ENCODE data around the gene SPATA33.

The SPATA33 gene

DNA sequence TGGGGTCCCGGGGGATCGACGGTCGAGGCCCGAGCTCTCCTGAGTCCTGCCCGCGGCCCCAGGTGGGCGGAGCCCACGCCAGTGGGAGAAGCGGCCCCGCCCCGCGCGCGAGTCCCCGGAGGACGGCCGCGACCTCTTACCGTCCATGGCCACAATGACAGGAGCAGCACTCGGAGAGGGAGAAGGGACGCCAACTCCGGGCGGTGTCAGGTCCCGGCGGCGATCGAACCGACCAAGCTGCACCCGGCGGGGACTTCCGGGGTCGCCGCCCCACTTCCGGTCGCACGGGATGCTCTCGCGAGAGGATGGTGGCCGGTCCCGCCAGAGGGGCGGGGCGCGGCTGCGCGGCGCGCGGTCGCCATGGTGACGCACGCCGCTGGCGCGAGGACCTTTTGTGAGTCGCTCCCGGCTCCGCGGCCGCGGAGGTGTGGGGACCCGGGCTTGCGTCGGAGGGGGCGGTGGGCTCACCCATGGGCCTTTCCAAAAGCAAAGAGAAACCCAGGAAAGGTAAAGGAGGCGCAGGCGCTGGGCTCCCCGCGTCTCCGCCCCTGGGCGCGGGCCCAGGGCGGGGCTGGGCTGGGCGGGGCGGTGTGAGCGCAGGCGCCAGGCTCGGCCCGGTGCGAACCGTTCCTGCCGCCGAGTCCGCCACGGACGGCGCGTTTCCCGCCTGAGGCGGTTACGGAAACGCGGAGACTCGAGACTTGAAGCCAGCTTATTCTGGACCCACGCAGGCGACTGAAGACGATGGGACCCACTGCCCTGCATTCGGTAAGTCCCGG lies at the start of gene SPATA33, which contains the start of gene CHMP1A:
SPATA33 (plus strand) TSS at position 395 of the 779 bp plus-strand sequence; CDS start at position 471, 76 bp downstream.
CHMP1A (minus strand) TSS at position 267 of the 779 bp plus-strand sequence; CDS start at position 147, 120 bp downstream.
- DNase-seq (ENCODE audit: low read depth) = peak; percentile 85

DNA sequence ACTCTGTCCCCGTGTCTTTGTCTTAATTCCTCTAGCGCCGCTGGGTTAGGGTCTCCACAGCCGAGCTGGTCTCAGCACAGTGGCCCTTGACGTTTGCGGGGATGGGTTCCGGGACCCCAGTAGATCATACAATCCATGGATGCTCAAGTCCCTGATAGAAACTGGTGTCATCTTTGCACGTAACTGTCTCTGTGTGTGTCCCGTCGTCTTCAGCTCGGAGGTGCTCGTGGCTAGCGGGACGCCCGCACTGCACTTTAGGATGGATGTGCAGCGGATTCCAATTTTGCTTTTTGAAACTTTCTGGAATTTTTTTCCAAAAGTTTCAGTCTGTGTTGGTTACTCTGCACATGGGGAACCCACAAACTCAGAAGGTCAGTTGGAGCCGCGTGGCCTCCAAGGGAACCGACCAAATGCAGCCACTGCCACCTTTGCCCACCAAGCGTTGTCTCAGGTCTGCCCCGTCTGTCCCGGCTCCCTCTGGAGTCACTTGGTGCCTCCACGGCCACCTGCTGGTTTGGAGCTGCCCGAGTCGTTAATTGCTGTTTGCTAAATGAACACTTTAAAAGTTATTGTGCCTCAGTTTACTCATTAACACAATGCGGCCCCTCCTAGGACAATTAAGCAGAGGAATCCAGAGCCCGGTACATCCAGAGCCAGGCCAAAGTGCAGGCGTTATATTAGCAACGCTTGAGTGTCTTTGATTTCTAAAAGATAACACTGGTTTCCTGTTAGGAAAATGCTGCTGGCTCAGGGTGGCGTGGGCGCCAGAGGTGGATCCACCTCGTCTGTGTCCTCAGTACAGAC lies 49.5 kb upstream of the SPATA33 start:
- DNase-seq (ENCODE audit: low read depth) = no peak

DNA sequence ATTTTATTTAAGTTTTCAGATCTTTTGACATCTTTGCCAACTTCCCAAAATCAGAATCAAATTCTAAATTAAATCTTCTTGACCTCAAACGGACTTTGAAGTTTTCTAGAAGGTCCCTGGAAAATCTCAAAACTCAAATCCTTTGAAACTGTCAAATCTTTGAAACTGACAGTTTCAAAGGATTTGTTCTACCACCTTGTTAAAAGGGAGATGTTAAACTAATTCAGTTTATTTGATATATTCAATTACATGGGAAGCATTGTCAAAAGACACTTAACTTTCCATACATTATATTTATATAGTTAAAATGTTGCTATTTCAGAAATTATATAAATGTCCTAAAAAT lies 47.6 kb upstream of the SPATA33 start:
- DNase-seq (ENCODE audit: low read depth) = no peak

DNA sequence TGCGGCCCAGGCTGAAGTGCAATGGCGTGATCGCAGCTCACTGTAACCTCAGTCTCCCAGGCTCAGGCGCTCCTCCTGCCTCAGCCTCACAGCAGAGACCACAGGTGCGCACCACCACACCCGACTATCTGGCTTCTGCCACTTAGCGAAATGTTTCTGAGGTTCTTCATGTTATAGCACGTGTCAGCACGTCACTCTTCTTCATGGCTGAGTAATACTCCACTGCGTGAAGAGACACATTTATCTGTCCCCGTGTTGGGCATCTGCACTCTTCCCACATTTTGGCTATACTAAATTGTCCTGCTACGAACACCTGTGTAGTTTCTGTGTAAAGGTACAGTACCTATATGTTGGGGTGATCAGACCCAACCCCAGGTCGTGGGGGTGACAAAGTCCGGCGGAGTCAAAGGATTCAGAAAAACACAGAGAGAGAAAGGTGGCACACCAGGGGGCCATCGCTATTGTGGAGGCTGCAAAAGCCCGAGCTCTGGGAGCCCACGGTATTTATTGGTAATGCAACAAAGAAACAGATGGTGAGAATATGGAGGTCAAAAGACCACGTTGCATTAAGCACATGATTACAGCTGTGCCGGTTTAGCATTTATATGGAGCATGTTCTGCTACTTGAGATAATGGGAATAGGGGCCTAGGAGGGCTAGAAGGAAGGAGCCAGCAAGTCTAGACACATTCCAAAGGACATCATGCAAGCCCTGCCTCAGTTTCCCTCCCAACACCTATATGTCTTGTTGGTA lies 45.0 kb upstream of the SPATA33 start:
- DNase-seq (ENCODE audit: low read depth) = no peak

DNA sequence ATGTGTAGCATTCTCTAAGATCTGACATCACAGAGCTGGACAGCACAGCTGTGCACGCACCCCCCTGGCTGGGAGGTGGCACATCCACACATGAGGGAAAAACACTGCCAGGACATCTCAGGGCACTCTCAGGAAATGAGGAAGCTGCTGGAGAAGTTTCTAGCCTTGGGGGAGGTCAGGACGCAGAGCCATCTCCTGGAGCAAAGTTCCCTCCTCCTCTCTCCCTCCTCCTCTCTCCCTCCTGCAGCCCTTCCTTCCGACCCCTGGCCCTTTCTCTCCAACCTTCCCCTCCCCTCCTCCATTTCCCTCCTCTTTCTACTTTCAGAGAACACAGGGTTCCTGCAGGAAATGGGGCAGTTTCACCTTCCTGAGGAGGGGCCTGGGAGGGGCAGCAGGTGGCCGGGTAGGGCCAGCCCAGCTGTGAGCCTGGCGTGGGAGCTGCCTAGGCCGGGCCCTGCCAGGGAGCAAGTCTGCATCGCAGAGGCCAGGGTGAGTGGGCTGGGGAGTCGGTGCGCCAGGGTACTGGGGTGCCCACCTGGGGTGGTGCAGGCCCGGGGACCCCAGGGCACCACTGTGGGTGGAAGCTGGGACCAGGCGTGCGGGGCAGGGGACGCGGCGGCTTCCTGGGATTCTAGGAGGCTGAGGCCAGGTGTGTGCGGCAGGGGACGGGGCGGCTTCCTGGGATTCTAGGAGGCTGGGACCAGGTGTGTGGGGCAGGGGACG lies 44.2 kb upstream of the SPATA33 start, which contains the start of gene DPEP1:
DPEP1 (plus strand) TSS at position 412 of the 723 bp plus-strand sequence. CDS start 16,769 bp downstream, outside the sequence.
- no peak for DNase-seq (ENCODE audit: low read depth)

DNA sequence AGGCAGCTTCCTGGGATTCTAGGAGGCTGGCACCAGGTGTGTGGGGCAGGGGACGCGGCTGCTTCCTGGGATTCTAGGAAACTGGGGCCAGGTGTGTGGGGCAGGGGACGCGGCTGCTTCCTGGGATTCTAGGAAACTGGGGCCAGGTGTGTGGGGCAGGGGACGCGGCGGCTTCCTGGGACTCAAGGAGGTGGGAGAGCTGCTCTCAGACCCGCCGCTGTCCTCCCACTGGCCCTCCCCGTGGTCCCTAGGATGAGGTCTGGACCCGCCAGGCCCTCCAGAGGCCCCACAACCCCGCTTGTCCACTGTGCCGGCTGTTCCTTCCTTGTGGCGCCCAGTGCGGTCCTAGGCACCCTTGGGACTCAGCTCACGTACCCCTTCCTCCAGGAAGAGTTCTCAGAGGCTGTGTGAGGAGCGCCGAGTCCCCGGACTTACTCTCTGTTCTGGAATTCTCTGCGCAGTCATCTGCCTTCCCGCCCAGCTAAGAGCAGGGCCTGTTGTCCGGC lies 43.6 kb upstream of the SPATA33 start:
- no peak for DNase-seq (ENCODE audit: low read depth)

DNA sequence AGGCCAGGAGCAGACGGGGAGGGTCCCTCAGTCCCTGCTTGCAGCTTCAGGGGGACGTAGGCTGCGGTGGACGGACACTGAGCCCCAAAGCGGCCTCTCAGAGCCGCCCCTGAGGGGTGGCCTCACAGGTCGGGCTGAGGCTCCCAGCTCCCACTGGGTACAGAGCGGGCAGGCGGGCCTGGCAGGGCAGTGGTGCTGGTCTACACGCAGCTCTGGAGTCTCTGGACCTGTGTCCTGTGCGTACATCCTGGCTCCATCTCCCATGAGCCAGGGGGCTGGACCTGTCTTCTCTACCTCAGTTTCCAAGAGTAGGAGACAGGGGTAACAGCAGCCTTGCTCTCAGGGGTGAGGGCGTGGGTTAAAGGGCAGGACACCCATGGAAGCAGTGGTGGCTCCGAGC lies 42.5 kb upstream of the SPATA33 start:
- DNase-seq (ENCODE audit: low read depth) = no peak

DNA sequence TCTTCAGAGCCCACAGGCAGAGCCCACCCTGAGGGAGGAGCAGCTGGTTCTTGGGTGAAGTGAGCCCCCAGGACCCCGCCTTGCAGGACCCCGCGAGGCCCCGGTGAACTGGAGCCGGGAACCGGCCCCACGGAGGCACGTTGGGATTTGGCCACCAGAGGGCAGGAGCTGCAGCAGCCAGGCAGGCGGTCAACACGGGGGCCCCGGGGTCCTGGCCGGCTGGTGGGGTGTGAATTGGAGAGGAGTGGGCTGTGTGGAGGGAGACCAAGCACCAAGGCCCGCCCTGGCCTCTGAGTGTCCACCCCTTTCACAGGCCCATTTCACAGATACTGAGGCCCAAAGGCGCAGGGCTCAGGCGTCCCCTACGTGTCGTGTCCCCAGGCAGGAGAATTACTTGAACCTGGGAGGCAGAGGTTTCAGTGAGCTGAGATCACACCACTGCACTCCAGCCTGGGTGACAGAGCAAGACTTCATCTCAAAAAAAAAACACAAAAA lies 42.0 kb upstream of the SPATA33 start:
- no peak for DNase-seq (ENCODE audit: low read depth)

DNA sequence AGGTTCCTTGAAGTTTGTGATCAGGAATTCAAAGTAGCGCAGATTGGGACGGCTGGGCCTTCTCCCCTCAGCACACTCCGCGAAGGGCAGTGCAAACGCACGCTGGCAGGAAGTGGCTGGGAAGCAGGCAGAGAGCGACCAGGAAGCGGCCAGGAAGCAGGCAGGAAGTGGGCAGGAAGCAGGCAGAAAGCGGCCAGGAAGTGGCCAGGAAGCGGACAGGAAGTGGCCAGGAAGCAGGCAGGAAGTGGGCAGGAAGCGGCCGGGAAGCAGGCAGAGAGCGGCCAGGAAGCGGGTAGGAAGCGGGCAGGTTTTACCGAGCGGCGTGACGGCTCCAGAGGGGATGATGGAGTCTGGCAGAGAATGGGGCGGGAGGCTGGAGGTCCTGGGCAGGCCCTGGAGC lies 41.0 kb upstream of the SPATA33 start:
- no peak for DNase-seq (ENCODE audit: low read depth)

DNA sequence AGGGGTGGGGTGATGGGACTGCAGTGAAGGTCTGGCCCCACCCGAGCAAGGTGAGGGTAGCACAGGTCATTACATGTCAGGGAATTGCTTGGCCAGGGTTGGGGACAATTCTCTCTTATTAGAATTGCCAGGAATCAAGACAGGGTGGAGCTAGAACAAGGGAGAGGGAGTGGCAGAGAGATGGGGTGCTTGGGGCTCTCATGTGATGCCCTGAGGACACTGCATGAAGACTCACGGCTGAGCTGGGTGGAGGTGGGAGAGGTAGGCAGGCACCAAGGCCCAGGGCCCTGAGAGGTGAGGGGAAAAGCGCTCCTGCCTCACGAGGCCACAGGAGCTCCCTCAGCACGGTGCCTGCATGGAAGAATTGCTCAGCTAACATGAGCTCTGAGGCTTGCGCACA lies 40.6 kb upstream of the SPATA33 start:
- DNase-seq (ENCODE audit: low read depth) = no peak

DNA sequence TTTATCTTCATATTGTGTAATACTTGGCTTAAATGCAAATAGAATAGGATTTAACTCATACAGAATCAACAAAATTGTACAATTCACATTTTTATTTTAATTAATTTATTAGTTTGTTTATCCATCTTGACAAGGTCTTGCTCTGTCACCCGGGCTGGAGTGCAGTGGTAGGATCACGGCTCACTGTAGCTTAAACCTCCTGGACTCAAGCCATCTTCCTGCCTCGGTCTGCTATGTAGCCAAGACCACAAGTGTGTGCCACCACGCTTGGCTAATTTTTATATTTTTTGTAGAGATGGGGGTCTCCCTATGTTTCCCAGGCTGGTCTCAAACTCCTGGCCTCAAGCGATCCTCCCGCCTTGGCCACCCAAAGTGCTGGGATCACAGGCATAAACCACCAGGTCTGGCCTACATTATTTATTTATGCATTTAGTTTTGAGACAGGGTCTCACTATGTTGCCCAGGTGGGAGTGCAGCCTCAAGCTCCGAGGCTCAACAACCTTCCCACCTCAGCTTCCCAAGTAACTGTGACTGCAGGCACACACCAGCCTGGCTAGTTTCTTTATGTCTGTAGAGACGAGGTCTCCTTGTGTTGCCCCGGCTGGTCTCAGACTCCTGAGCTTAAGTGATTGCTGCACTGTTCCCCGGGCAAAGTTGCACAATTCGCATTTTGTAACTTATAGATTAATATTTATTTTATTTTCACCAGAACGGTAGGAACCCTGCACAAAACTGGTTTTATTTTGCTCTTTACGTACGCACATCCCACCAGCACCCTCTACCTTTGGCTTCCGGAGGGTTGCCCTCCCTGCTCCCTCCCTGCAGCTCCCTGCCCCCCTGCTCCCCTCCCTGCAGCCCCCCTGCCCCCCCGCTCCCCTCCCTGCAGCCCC lies 39.3 kb upstream of the SPATA33 start:
- DNase-seq (ENCODE audit: low read depth) = no peak

DNA sequence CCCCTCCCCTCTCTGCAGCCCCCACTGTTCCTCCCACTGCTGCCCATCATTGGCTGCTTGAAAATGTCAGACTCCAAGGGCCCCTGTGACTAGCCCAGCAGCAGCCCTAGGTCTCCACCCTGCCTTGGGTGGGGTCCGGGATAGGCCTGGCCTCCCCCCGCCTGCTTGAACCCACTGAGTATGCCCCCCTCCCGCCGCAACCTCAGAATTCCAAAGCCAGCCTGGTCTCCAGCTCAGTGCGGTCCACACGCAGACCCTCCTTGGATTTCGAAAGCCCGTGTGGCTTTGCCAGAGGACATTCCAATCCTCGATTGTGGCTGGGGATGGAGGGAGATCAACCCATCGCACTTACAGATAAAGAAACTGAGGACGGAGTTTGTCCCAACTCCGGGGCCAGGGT lies 37.8 kb upstream of the SPATA33 start:
- DNase-seq (ENCODE audit: low read depth) = no peak

DNA sequence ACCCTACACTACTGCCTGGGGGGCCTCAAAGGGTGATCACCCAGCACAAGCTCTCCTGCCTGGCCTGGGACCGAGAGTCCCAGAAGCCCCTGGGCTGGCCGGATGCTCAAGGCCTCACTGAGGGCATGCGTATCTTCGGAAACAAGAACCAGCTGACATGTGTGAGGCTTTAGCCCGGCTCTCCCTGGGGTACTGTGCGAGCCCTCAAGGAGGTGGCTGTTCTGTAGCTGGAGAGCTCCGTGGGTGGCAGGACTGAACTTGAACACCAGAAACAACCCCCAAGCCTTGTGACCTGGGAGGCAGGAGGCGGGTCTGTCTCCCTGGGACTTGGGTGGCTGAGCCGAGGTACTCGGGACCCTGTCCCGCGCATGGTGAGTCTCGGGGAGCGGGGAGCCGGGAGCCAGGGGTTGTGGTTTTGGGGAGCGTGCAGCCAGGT lies 37.2 kb upstream of the SPATA33 start:
- no peak for DNase-seq (ENCODE audit: low read depth)

DNA sequence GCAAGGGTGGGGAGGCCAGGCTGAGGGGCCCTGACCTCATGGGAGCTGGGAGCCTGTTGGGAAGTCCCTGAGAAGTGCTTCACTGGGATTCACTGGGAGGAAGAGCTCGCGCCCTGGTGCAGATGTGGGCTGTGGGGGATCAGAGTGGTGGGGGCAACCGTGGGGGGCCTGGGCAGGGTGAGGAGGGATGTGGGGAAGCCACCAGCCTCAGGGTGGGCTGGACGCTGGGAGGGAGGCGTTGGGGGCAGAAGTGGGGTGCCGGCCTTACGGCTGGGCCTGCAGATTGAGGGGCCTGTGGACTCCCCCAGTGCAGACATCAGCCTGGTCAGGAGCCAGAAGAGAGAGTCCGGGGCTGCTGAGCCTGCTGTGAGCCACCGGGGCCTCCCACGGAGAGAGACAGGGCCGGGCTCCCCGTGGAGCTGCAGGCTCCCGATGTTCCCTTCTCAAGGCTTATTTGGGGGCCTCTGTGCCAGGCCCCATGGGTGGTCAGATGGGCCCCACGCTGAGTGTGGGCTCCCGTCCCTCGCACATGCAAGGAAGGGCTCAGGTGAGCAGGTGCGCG lies 36.4 kb upstream of the SPATA33 start:
- DNase-seq (ENCODE audit: low read depth) = no peak

DNA sequence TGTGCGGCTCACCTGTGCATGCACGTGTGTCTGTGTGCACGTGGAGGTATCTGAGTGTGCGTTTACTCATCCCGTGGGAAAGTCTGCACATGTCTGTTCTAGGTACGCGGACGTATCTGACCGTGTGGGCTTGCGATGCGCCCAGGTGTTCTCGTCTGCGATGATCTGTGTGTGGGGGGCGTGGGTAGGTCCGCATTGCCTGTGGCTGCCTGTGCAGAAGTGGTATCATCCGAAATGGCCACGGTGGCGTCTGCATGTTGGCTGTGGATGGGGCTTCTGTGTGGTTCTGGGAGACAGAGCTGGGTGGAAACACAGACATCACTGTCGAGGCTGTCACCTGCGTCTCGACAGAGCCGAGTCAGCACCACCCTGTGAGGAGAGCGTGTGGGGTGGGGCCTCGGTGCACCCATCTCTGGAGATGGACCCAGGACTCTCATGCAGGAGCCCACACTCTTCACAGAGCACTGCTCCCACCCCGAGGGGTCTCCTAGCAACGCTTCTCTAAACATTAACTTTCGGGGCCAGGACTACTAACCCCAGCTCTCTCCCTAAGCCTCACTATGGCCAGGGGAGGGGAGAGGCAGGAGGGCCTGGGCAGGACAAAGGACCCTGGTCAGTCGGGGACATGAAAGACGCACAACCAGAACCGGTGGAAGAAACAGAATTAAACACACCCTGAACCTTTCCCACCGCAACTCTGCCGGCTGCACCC lies 35.8 kb upstream of the SPATA33 start:
- DNase-seq (ENCODE audit: low read depth) = no peak

DNA sequence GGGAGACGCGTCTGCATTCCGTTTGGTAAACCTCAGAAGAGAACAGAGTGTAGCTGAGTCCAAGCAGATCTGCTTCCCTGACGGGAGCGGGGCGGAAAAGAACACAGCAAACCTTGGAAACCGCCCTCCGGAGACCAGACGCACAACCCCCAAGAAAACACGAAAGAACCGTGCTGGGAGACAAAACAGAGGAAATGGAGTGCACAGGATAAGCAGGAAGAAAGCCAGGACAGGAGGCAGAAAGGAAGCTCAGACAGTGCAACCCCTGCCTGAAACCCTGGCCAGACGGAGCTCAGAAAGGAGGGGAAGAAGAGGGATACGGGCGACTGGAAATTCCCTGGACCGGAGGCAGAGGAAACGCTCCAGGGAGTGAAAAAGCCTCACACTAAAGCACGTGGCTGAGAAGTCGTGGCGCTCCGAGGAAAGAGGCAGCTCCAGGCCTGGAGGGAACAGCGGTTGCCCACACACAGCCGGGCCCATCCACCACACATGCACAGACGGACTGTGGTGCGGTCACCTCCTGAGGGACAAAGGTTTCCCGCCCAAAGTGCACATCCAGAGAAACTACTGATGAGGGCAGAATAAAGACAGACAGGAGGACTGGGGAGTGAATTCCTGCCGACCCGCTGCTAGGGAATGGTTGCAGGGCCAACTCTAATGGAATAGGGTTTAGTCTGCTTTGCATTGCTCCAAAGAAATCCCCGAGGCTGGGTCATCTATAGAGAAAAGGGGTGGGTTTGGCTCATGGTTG lies 34.0 kb upstream of the SPATA33 start:
- DNase-seq (ENCODE audit: low read depth) = no peak

DNA sequence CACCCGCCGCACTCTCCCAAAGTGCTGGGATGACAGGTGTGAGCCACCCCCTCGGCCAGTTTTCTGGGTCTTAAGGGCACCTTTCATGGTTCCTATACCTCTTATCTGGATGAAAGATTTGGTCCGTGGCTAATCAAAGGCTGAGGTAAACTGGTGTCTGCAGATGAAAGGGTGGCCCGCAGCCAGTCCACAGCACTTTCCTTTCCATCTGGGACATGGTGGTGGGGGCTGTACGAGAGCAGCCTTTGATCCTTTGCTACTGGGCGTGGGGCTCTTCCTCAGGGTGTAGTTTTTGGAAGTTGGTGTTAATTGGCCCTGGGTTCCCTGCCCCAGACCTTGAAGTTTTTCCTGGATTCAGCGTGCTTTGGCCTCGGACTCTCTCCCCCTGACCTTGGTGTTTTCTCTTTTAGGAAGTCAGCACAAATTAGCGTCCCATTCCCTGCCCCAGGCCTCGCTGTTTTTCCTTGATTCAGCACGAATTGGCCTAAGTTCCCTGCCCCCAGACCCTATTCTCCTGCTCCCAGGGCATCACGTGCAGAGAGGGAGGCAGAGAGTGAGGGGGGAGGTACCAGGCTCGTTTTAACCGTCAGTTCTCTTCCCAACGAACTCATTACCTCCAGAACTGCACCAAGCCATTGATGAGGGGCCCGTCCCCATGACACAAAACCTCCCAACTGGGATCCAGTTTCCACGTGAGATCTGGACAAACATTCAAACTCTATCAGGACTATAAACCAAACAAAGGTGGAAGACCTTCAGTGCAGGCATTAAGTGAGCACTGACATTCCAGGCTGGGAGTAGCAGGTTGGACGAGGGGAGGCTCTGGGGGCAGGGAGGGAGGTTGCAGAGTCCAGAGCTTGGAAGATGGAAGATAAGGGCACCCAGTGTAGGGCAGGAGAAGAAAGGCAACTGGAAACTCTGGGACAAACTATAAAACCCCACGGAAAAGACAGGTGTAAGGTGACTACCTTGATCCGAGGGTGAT lies 32.6 kb upstream of the SPATA33 start:
- no peak for DNase-seq (ENCODE audit: low read depth)
